Lung (tissue), 12 donors: Measurements from ENCODE around the gene ADAM33. TPM values are rescaled to one million over a fixed set of nuclear protein-coding genes. Genes with fewer than 3 reads are reported as not detected.

ENCODE experiments used
- ATAC-seq: fragments of 200-7000 bp; cut with Tn5 transposase; one replicate; pipeline ENCODE4 v1.9.1; 2020; ENCODE audit warnings: moderate number of reproducible peaks; ENCODE audit not compliant: insufficient read depth, low FRiP score
- DNase-seq, 3 donors: peaks; one replicate each; pipeline ENCODE4 v3.0.0-alpha.2; 2013 to 2017
- H3K27ac ChIP-seq, 2 donors: one replicate each; pipeline ENCODE4 v1.5.1; 2013; ENCODE audit warnings: mild to moderate bottlenecking in 2 of 2, moderate library complexity in 2 of 2, control low read depth in 1 of 2, inconsistent platforms in 1 of 2, low read depth in 1 of 2, low read length in 1 of 2
- H3K27me3 ChIP-seq, 3 donors: one replicate each; pipeline ENCODE4 v1.5.1; 2013; ENCODE audit warnings: low read length in 2 of 3; ENCODE audit not compliant: control insufficient read depth in 3 of 3, insufficient read depth in 3 of 3
- H3K36me3 ChIP-seq, 4 donors: one replicate each; pipeline ENCODE4 v1.5.1; 2013; ENCODE audit warnings: low read length in 4 of 4, mild to moderate bottlenecking in 1 of 4, moderate library complexity in 1 of 4; ENCODE audit not compliant: control insufficient read depth in 4 of 4, insufficient read depth in 4 of 4
- H3K4me1 ChIP-seq, 5 donors: one replicate each; pipeline ENCODE4 v1.5.1; 2013; ENCODE audit warnings: low read length in 5 of 5, mild to moderate bottlenecking in 2 of 5, moderate library complexity in 1 of 5; ENCODE audit not compliant: control insufficient read depth in 5 of 5, insufficient read depth in 5 of 5
- H3K4me3 ChIP-seq: one replicate; pipeline ENCODE4 v1.5.1; 2013; ENCODE audit warnings: mild to moderate bottlenecking, control low read depth, moderate library complexity
- H3K9ac ChIP-seq, 2 donors: one replicate each; pipeline ENCODE4 v1.5.1; 2013; ENCODE audit warnings: low read length in 2 of 2, control low read depth in 1 of 2; ENCODE audit not compliant: insufficient read depth in 1 of 2
- H3K9me3 ChIP-seq, 4 donors: one replicate each; pipeline ENCODE4 v1.5.1; 2013; ENCODE audit warnings: low read length in 3 of 4, mild to moderate bottlenecking in 1 of 4, moderate library complexity in 1 of 4; ENCODE audit not compliant: control insufficient read depth in 4 of 4, insufficient read depth in 3 of 4
- CTCF ChIP-seq: IDR thresholded peaks from 2 replicates; pipeline ENCODE4 v1.5.1; 2012; ENCODE audit warnings: mild to moderate bottlenecking; ENCODE audit errors: control extremely low read depth, extremely low read depth
- WGBS, 2 donors: extraction: QIAGEN DNeasy Blood & Tissue Kit; methylation state at CpG; one replicate each; pipeline ENCODE4 v1.1.7; 2013; 5-methylcytosine and 5-hydroxymethylcytosine counted together
- polyA plus RNA-seq, 2 donors: library from polyadenylated mRNA; stranded (reverse); fragments of 200-250 nt; gene quantifications; one replicate each; pipeline ENCODE4 v1.2.1, GENCODE V29; 2013
- total RNA-seq, 2 donors: library from RNA; depleted of rRNA in 1 of 2; stranded (reverse); fragments of >200 nt in 1 of 2; gene quantifications; one replicate each; pipeline ENCODE4 v1.2.1, GENCODE V29; 2014 to 2021
- donor health status: control.
- donor health status: control.
- donor health status: Bipolar disorder and iron deficiency.
- donor health status: healthy.
- donor health status: DM: yes; HTN: yes; CAD: no.

ADAM33 gene
- total and polyA plus RNA-seq, 4 donors, result 3.2 to 16.4 (median 8.1) TPM

DNA sequence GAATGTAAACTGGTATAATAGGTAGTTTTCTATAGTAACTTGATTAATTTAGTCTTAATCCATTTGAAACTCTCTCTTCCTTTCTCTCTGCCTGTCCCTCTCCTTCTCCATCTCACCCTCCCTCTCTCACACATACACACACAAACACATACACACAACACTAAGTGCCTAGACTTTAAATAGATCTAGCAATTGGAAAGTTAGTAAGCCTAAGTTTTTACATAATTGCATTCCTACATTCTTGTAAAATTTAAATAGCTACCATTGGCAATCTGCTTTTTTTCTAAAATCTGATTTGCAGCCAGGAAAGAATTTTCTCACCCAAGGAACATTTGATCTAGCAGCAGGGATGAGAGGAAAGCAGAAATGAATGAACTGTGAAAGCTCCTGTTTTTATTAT lies 34.3 kb downstream of the ADAM33 start:
- no peak overlapping the region for H3K9ac ChIP-seq
- no peak overlapping the region for H3K4me3 ChIP-seq

DNA sequence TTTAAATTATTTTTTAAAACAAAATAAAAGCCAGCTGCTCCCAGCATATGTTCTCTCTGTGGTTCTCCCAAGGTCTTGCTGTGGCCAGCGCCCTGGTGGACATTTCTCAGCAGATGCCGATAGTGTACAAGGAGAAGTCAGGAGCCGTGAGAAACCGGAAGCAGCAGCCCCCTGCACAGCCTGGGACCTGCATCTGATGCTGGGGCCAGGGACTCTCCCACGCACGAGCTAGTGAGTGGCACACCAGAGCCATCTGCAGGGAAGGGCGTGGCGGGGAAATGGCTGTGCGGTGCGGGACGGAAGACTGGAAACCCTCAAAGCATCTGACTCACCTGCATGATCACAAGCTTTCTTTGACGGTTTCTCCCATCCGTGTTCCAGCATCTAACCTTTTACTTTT lies 35.2 kb downstream of the ADAM33 start:
- ATAC-seq (no peak), DNase-seq (no peak)
- no peaks in the 10 kb centered on the region for H3K27me3 ChIP-seq
- H3K4me1 ChIP-seq, result peaks cover 0 to 2% (median 0%) of the 10 kb centered on the region in 5 donors
- no peak overlapping the region for H3K9ac ChIP-seq
- no peak overlapping the region for H3K27ac ChIP-seq
- no peaks in the 10 kb centered on the region for H3K9me3 ChIP-seq
- WGBS, 2 donors, result 91% methylated on average over 13 of the region's 13 CpGs
- no peak for TF ChIP-seq CTCF
- H3K4me3 ChIP-seq, result no peak overlapping the region
- peaks cover 15 to 30% (median 17%) of the 10 kb centered on the region in 4 donors for H3K36me3 ChIP-seq

More for the DNA sequence above, 34.3 kb downstream of the ADAM33 start:
- Histone ChIP-seq H3K4me1 (peaks cover 0 to 2% (median 0%) of the 10 kb centered on the region in 5 donors), H3K36me3 (peaks cover 10 to 28% (median 15%) of the 10 kb centered on the region in 4 donors), H3K9me3 (no peaks in the 10 kb centered on the region), H3K27me3 (no peaks in the 10 kb centered on the region), H3K27ac (no peak overlapping the region)
- ATAC-seq (no peak), DNase-seq (no peak)
- no peak for TF ChIP-seq CTCF

GRCh38 chr20:3646067-3646440 lies 35.8 kb downstream of the ADAM33 start:
- 77 to 93% methylated on average over 5 of the region's 5 CpGs for WGBS, 2 donors
- peaks cover 0 to 2% (median 0%) of the 10 kb centered on the region in 5 donors for H3K4me1 ChIP-seq
- no peaks in the 10 kb centered on the region for H3K27me3 ChIP-seq
- H3K9ac ChIP-seq, result no peak overlapping the region
- no peak overlapping the region for H3K4me3 ChIP-seq
- no peak for TF ChIP-seq CTCF
- ATAC-seq (no peak), DNase-seq (no peak)
- H3K36me3 ChIP-seq, result peaks cover 15 to 26% (median 17%) of the 10 kb centered on the region in 4 donors
- H3K27ac ChIP-seq, result no peak overlapping the region
- no peaks in the 10 kb centered on the region for H3K9me3 ChIP-seq
